Measurements from ENCODE around the gene MAGI2. TPM values are rescaled to one million over a fixed set of nuclear protein-coding genes. Genes with fewer than 3 reads are reported as not detected.
"Not testable (repeated sequence)": the region's sequence is repeated elsewhere in the genome, so short reads cannot be mapped to it uniquely, and the experiment has no call there.

Gene MAGI2
- total and polyA plus RNA-seq, 2 experiments from 2014 or later, result 10.4 to 26.4 TPM

DNA sequence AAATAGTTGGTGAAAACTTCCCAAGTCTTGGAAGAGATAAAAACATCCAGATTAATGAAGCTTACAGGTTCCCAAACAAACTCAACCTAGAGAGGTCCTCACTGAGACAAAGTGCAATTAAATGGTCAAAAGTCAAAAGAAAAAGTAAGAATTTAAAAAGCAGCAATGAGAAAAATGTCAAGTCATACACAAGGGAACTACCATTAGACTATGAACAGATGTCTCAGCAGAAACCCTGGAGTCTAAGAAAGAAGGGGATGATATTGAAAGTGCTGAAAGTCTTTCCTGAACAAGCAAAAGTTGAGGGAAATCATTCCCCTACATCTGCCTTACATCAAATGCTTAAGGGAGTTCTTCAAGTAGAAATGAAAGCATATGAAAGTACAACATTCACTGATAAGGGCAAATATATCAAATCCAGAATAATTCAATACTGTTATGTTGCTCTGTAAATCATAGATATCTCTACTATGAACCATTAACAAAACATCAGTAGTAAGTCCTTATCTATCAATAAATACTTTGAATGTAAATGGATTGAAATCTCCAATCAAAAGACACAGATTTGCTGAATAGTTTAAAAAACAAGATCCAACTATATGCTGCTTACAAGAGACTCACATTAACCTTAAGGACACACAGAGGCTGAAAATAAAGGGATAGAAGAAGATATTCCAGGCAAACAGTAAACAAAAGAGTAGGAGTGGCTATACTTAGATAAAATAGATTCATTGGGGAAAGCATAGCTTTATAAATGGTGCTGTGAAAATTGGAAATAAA, 1205.4 kb downstream of the MAGI2 start (continued):
- TF ChIP-seq, protein P1, sequence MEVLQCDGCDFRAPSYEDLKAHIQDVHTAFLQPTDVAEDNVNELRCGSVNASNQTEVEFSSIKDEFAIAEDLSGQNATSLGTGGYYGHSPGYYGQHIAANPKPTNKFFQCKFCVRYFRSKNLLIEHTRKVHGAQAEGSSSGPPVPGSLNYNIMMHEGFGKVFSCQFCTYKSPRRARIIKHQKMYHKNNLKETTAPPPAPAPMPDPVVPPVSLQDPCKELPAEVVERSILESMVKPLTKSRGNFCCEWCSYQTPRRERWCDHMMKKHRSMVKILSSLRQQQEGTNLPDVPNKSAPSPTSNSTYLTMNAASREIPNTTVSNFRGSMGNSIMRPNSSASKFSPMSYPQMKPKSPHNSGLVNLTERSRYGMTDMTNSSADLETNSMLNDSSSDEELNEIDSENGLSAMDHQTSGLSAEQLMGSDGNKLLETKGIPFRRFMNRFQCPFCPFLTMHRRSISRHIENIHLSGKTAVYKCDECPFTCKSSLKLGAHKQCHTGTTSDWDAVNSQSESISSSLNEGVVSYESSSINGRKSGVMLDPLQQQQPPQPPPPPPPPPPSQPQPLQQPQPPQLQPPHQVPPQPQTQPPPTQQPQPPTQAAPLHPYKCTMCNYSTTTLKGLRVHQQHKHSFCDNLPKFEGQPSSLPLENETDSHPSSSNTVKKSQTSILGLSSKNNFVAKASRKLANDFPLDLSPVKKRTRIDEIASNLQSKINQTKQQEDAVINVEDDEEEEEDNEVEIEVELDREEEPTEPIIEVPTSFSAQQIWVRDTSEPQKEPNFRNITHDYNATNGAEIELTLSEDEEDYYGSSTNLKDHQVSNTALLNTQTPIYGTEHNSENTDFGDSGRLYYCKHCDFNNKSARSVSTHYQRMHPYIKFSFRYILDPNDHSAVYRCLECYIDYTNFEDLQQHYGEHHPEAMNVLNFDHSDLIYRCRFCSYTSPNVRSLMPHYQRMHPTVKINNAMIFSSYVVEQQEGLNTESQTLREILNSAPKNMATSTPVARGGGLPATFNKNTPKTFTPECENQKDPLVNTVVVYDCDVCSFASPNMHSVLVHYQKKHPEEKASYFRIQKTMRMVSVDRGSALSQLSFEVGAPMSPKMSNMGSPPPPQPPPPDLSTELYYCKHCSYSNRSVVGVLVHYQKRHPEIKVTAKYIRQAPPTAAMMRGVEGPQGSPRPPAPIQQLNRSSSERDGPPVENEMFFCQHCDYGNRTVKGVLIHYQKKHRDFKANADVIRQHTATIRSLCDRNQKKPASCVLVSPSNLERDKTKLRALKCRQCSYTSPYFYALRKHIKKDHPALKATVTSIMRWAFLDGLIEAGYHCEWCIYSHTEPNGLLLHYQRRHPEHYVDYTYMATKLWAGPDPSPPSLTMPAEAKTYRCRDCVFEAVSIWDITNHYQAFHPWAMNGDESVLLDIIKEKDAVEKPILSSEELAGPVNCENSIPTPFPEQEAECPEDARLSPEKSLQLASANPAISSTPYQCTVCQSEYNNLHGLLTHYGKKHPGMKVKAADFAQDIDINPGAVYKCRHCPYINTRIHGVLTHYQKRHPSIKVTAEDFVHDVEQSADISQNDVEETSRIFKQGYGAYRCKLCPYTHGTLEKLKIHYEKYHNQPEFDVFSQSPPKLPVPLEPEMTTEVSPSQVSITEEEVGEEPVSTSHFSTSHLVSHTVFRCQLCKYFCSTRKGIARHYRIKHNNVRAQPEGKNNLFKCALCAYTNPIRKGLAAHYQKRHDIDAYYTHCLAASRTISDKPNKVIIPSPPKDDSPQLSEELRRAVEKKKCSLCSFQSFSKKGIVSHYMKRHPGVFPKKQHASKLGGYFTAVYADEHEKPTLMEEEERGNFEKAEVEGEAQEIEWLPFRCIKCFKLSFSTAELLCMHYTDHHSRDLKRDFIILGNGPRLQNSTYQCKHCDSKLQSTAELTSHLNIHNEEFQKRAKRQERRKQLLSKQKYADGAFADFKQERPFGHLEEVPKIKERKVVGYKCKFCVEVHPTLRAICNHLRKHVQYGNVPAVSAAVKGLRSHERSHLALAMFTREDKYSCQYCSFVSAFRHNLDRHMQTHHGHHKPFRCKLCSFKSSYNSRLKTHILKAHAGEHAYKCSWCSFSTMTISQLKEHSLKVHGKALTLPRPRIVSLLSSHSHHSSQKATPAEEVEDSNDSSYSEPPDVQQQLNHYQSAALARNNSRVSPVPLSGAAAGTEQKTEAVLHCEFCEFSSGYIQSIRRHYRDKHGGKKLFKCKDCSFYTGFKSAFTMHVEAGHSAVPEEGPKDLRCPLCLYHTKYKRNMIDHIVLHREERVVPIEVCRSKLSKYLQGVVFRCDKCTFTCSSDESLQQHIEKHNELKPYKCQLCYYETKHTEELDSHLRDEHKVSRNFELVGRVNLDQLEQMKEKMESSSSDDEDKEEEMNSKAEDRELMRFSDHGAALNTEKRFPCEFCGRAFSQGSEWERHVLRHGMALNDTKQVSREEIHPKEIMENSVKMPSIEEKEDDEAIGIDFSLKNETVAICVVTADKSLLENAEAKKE (CRISPR knock-in tag; IDR thresholded peaks at IDR 0.05), result no peak
- TF ChIP-seq ZNF114 (CRISPR knock-in tag; IDR thresholded peaks at IDR 0.05) (no peak), NANOG (IDR thresholded peaks at IDR 0.05; ENCODE audit: borderline replicate concordance) (no peak)
- TF ChIP-seq, protein P2, sequence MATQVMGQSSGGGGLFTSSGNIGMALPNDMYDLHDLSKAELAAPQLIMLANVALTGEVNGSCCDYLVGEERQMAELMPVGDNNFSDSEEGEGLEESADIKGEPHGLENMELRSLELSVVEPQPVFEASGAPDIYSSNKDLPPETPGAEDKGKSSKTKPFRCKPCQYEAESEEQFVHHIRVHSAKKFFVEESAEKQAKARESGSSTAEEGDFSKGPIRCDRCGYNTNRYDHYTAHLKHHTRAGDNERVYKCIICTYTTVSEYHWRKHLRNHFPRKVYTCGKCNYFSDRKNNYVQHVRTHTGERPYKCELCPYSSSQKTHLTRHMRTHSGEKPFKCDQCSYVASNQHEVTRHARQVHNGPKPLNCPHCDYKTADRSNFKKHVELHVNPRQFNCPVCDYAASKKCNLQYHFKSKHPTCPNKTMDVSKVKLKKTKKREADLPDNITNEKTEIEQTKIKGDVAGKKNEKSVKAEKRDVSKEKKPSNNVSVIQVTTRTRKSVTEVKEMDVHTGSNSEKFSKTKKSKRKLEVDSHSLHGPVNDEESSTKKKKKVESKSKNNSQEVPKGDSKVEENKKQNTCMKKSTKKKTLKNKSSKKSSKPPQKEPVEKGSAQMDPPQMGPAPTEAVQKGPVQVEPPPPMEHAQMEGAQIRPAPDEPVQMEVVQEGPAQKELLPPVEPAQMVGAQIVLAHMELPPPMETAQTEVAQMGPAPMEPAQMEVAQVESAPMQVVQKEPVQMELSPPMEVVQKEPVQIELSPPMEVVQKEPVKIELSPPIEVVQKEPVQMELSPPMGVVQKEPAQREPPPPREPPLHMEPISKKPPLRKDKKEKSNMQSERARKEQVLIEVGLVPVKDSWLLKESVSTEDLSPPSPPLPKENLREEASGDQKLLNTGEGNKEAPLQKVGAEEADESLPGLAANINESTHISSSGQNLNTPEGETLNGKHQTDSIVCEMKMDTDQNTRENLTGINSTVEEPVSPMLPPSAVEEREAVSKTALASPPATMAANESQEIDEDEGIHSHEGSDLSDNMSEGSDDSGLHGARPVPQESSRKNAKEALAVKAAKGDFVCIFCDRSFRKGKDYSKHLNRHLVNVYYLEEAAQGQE (IDR thresholded peaks at IDR 0.05; ENCODE audit: unreplicated experiment), result no peak

DNA sequence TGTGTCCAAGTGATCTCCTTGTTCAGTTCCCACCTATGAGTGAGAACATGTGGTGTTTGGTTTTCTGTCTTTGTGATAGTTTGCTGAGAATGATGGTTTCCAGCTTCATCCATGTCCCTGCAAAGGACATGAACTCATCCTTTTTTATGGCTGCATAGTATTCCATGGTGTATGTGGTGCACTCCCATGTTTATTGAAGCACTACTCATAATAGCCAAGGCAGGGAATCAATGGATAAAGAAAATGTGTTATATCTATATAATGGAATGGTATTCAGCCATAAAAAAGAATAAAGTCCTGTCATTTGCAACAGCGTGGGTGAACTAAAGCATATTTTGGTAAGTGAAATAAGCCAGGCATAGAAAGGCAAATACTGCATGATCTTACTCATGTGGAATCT, 1213.3 kb downstream of the MAGI2 start:
- DNase-seq (ENCODE audit: low spot score); H3K4me2 ChIP-seq; H3K4me3 ChIP-seq; H3K4me3 Mint-ChIP-seq; H3K79me2 ChIP-seq (replicated peaks; ENCODE audit: insufficient read depth); ATAC-seq; H3K27ac Mint-ChIP-seq; H3K4me1 Mint-ChIP-seq; H3K4me1 ChIP-seq (ENCODE audit: insufficient read depth); H3K9me3 Mint-ChIP-seq; H3K27me3 ChIP-seq (ENCODE audit: insufficient read depth); H2AFZ ChIP-seq; H3K9me2 ChIP-seq (ENCODE audit: insufficient read depth); H3K36me3 ChIP-seq (ENCODE audit: insufficient read depth); H3K27me3 Mint-ChIP-seq (ENCODE audit: insufficient read depth, low read depth, poor library complexity); H3F3A ChIP-seq (replicated peaks; ENCODE audit: low read depth); H4K20me1 ChIP-seq (replicated peaks; ENCODE audit: insufficient read depth); H3K27ac ChIP-seq (ENCODE audit: low read depth): not testable (repeated sequence)
- H3K36me3 Mint-ChIP-seq (ENCODE audit: low read depth), result peaks cover 10% of the 10 kb centered on the region
